ACHN (cell line): ENCODE data around the gene FRMD8.

Experiments
- DNase-seq: peaks from one replicate; pipeline ENCODE4 v3.0.0-alpha.2; 2015
- in situ Hi-C: cut with HindIII; loops from 2 replicates; pipeline ENCODE4 v1.10.0; 2017; ENCODE audit warnings: low sequenced_read_pairs, low pct_ligation_motif_present, low pct_unique_long_range_greater_than_20kb

The FRMD8 gene

DNA sequence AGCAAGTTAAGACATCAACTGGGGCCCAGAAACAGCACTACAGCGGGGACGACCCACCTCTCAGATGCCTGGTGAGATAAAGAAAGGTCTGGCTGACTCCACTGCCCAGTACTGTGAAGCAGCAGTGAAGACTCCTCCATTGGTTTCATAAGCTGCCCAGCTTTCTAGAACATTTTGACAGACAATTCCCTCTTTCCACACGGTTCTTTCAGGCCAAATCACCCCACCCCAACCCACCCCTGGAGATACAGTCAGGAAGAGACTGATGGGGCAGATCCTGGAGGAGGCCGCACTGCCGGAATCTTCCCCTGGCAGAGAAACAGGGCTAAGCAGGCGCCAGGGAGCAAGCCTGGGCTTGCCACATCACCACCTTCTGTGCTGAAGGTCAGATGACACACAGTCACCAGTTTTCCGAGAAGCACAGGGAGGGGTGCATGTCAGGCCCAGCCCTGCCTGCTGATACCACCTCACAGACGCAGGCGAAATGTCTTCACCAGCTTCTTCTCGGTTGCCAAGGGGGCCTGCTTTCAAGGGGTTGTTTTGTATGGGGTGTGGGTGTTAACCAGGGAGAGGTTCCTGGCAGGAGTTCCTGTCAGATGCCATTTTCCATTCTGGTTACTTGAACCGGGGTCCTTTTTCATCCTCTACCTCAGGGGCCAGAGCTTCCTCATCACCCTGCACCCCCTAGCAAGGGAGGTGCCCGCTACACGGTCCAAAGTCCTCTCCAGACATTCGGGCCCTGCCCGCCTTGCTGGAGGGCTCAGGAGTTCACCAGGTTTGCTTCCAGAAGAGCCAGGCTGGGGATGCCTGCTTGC is 34.7 kb downstream of the FRMD8 start:
- in situ Hi-C loops: loop anchor here (10.0 kb wide), 1 partner anchor 74 kb away; the partner anchor contains the start of gene MALAT1
- DNase-seq: peak; percentile 96

GRCh38 chr11:65421794-65422632 is 35.6 kb downstream of the FRMD8 start:
- DNase-seq: peak; percentile 95
- in situ Hi-C loops: loop anchor here (10.0 kb wide), 1 partner anchor 73 kb away; the partner anchor contains the start of gene MALAT1

DNA sequence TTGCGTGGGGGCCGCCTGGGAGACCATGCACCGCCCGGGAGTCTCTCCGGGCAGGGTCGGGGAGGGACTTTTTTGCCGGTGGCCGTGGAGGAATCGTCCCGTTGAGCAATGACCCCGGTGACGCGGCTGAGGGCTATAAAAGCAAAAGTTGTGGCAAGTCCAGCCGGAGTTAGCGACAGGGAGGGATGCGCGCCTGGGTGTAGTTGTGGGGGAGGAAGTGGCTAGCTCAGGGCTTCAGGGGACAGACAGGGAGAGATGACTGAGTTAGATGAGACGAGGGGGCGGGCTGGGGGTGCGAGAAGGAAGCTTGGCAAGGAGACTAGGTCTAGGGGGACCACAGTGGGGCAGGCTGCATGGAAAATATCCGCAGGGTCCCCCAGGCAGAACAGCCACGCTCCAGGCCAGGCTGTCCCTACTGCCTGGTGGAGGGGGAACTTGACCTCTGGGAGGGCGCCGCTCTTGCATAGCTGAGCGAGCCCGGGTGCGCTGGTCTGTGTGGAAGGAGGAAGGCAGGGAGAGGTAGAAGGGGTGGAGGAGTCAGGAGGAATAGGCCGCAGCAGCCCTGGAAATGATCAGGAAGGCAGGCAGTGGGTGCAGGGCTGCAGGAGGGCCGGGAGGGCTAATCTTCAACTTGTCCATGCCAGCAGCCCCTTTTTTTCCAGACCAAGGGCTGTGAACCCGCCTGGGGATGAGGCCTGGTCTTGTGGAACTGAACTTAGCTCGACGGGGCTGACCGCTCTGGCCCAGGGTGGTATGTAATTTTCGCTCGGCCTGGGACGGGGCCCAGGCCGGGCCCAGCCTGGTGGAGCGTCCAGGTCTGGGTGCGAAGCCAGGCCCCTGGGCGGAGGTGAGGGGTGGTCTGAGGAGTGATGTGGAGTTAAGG is 36.4 kb downstream of the FRMD8 start, which contains the start of gene NEAT1:
TSS of gene NEAT1 (plus strand) at position 166 of the 883 bp plus-strand sequence.
- in situ Hi-C loops: loop anchor here (10.0 kb wide), 1 partner anchor 72 kb away; the partner anchor contains the start of gene MALAT1
- DNase-seq: peak; percentile 84

DNA sequence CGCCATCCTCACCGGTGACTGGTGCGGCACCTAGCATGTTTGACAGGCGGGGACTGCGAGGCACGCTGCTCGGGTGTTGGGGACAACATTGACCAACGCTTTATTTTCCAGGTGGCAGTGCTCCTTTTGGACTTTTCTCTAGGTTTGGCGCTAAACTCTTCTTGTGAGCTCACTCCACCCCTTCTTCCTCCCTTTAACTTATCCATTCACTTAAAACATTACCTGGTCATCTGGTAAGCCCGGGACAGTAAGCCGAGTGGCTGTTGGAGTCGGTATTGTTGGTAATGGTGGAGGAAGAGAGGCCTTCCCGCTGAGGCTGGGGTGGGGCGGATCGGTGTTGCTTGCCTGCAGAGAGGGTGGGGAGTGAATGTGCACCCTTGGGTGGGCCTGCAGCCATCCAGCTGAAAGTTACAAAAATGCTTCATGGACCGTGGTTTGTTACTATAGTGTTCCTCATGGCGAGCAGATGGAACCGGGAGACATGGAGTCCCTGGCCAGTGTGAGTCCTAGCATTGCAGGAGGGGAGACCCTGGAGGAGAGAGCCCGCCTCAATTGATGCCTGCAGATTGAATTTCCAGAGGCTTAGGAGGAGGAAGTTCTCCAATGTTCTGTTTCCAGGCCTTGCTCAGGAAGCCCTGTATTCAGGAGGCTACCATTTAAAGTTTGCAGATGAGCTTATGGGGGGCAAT is 37.2 kb downstream of the FRMD8 start:
- peak; percentile 22 for DNase-seq
- in situ Hi-C loops: loop anchor here (10.0 kb wide), 1 partner anchor 71 kb away; the partner anchor contains the start of gene MALAT1

DNA sequence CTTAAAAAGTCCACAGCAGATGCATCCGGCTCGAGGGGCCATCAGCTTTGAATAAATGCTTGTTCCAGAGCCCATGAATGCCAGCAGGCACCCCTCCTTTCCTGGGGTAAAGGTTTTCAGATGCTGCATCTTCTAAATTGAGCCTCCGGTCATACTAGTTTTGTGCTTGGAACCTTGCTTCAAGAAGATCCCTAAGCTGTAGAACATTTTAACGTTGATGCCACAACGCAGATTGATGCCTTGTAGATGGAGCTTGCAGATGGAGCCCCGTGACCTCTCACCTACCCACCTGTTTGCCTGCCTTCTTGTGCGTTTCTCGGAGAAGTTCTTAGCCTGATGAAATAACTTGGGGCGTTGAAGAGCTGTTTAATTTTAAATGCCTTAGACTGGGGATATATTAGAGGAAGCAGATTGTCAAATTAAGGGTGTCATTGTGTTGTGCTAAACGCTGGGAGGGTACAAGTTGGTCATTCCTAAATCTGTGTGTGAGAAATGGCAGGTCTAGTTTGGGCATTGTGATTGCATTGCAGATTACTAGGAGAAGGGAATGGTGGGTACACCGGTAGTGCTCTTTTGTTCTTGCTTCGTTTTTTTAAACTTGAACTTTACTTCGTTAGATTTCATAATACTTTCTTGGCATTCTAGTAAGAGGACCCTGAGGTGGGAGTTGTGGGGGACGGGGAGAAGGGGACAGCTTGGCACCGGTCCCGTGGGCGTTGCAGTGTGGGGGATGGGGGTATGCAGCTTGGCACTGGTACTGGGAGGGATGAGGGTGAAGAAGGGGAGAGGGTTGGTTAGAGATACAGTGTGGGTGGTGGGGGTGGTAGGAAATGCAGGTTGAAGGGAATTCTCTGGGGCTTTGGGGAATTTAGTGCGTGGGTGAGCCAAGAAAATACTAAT is 38.0 kb downstream of the FRMD8 start:
- DNase-seq: peak; percentile 41
- in situ Hi-C loops: loop anchor here (10.0 kb wide), 1 partner anchor 70 kb away; the partner anchor contains the start of gene MALAT1

DNA sequence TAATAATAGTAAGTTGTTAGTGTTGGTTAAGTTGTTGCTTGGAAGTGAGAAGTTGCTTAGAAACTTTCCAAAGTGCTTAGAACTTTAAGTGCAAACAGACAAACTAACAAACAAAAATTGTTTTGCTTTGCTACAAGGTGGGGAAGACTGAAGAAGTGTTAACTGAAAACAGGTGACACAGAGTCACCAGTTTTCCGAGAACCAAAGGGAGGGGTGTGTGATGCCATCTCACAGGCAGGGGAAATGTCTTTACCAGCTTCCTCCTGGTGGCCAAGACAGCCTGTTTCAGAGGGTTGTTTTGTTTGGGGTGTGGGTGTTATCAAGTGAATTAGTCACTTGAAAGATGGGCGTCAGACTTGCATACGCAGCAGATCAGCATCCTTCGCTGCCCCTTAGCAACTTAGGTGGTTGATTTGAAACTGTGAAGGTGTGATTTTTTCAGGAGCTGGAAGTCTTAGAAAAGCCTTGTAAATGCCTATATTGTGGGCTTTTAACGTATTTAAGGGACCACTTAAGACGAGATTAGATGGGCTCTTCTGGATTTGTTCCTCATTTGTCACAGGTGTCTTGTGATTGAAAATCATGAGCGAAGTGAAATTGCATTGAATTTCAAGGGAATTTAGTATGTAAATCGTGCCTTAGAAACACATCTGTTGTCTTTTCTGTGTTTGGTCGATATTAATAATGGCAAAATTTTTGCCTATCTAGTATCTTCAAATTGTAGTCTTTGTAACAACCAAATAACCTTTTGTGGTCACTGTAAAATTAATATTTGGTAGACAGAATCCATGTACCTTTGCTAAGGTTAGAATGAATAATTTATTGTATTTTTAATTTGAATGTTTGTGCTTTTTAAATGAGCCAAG is 38.9 kb downstream of the FRMD8 start:
- DNase-seq: peak; percentile 64
- in situ Hi-C loops: loop anchor here (10.0 kb wide), 1 partner anchor 69 kb away; the partner anchor contains the start of gene MALAT1

DNA sequence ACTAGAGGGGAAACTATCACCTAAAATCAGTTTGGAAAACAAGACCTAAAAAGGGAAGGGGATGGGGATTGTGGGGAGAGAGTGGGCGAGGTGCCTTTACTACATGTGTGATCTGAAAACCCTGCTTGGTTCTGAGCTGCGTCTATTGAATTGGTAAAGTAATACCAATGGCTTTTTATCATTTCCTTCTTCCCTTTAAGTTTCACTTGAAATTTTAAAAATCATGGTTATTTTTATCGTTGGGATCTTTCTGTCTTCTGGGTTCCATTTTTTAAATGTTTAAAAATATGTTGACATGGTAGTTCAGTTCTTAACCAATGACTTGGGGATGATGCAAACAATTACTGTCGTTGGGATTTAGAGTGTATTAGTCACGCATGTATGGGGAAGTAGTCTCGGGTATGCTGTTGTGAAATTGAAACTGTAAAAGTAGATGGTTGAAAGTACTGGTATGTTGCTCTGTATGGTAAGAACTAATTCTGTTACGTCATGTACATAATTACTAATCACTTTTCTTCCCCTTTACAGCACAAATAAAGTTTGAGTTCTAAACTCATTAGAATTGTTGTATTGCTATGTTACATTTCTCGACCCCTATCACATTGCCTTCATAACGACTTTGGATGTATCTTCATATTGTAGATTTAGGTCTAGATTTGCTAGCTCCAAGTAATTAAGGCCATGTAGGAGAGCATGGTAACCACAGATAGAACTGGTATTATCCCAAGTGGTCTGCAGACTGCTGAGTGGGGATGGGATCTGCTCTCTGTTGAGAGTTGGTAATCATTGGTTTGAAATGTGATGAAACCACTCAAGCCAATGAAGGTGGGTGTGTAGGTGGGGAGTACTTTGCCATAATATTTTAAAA is 39.8 kb downstream of the FRMD8 start:
- in situ Hi-C loops: loop anchor here (10.0 kb wide), 1 partner anchor 69 kb away; the partner anchor contains the start of gene MALAT1
- DNase-seq: peak; percentile 42

GRCh38 chr11:65426839-65427690 is 40.6 kb downstream of the FRMD8 start:
- in situ Hi-C loops: loop anchor here (10.0 kb wide), 1 partner anchor 68 kb away; the partner anchor contains the start of gene MALAT1
- DNase-seq: peak; percentile 70

DNA sequence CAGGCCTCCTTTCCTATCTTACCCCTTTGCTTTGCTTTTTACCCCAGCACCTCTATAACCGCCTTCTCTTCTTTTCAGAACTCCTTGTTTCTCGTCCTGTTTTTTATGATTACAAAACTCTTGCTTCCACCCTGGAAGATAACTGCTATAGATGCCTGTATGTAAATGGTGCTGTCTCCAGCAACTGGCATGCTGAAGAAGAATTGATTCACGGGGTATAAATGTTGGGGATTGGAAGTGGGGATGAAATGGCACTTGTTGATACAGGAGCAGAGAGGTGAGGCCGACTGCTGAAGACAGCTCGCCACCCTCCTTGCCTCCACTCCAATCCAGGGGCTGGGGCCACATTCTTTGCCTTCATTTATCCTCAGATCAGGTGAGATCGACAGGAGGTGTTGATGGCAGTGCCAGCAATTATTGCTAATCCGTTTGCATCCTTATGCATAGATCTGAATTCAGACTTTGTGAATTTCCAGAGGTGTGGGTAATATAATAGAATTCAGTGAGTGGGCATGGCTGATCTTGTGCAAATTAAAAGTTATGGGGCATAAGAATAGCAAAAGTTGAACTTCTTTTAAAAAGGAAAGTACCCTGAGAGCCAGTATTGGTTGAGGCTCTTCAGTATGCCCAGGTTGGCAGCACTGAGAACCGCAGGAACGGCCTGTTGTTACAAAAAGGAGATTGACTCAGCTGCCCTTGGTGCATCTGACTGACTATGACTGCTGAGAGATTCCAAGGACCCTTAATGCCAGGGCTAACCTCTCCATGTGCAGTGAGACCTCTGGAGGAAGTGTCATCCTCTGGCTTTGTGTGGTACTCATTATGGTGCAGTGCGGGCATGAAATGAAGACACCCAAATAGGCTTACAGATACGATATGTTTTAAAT is 41.5 kb downstream of the FRMD8 start:
- in situ Hi-C loops: loop anchor here (10.0 kb wide), 1 partner anchor 67 kb away; the partner anchor contains the start of gene MALAT1
- peak; percentile 76 for DNase-seq

DNA sequence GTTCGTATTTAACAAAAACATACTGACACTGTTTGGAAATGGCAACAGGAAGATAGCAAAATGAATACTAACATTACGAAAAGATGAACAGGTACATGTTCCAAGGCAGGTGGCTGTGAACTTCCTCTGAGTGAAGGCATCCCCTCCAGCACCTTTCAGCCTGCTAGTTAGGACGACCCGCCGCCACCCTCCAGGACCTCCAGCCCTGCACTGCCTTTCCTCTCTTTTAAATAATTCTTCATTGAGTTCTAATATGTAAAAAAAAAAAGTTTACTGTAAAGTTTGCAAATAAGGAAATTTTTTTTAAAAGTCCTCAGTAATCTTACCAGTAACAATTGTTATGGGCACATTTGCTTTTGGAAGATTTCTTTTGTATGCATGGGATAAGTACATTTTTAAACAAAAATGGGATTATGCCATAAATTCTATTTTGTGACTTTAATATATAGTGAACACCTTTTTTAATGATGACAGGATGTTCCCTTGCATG is 42.2 kb downstream of the FRMD8 start:
- DNase-seq: no peak
- in situ Hi-C loops: loop anchor here (10.0 kb wide), 1 partner anchor 66 kb away; the partner anchor contains the start of gene MALAT1

GRCh38 chr11:65429068-65429681 is 42.7 kb downstream of the FRMD8 start:
- DNase-seq: peak; percentile 74
- in situ Hi-C loops: loop anchor here (10.0 kb wide), 1 partner anchor 66 kb away; the partner anchor contains the start of gene MALAT1

DNA sequence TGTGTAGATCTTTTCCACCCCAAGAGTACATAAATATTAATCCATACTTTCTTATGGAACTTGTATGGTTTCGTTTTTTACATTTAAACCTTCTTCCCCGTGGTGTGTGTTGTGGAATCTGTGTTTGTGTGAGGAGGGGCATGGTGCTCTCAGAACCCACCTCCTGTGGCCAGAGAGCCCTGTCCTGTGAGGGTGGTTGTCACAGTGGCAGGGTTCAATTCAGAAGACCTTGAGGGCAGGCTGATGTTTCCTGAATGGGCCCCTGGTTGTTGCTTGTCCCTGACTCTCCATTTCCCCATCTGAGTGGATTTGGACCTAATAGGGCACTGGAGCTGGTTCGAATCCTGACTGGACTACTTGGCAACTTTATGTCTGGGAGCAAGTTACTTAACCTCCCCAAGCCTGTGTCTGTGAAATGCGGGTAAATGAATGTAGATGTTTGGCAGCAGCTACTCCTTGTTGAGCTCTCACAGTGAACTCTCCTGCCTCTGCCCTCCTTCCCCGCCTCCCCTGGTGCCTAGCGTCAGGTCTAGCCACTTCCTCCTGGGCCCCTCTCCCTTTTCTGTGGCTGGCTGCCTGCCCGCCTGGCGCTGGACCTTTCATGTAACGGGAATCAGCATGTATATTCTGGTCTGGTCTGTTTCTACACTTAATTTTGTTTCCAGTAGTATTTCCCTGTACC is 43.4 kb downstream of the FRMD8 start:
- in situ Hi-C loops: loop anchor here (10.0 kb wide), 1 partner anchor 65 kb away; the partner anchor contains the start of gene MALAT1
- DNase-seq: peak; percentile 79
